Astrocyte of the spinal cord (primary cell): Measurements from ENCODE around the gene KRT28.

Experiments used
- DNase-seq: peaks from one replicate; pipeline ENCODE4 v3.0.0; 2011; ENCODE audit warnings: low read depth, low spot score
- H3K4me3 ChIP-seq: 2 replicates; pipeline ENCODE4 v1.5.1; 2011; ENCODE audit warnings: low read depth, mild to moderate bottlenecking, low read length, moderate library complexity
- in situ Hi-C: cut with HindIII; loops from 2 replicates; pipeline ENCODE4 v1.10.0; 2017; ENCODE audit warnings: low sequenced_read_pairs
- TF ChIP-seq, protein P1 (sequence below): IDR thresholded peaks from 2 replicates; pipeline ENCODE4 v1.5.1; 2012; ENCODE audit warnings: low read depth, mild to moderate bottlenecking, low read length, inconsistent platforms

KRT28 gene

DNA sequence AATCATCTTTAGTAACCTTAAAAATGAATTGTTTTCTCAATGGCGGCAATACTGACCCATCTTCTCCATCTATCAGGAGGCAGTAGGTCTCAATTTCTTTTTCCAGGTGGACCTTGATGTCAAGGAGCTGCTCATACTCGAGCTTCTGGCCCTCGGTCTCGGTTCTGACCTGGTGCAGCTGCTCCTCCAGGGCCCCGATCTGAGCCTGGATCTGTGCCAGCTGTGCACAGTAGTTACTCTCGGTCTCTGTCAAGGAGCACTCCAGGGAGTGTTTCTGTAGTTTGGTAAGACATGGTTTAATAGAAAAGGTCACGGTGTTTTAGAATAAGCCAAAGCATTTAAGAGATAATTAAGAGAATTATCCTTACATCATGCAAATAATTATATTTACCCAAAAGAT, 22.3 kb downstream of the KRT28 start:
- TF ChIP-seq, protein P1, sequence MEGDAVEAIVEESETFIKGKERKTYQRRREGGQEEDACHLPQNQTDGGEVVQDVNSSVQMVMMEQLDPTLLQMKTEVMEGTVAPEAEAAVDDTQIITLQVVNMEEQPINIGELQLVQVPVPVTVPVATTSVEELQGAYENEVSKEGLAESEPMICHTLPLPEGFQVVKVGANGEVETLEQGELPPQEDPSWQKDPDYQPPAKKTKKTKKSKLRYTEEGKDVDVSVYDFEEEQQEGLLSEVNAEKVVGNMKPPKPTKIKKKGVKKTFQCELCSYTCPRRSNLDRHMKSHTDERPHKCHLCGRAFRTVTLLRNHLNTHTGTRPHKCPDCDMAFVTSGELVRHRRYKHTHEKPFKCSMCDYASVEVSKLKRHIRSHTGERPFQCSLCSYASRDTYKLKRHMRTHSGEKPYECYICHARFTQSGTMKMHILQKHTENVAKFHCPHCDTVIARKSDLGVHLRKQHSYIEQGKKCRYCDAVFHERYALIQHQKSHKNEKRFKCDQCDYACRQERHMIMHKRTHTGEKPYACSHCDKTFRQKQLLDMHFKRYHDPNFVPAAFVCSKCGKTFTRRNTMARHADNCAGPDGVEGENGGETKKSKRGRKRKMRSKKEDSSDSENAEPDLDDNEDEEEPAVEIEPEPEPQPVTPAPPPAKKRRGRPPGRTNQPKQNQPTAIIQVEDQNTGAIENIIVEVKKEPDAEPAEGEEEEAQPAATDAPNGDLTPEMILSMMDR: no peak
- no peak overlapping the region for H3K4me3 ChIP-seq
- DNase-seq: no peak
- in situ Hi-C loops: no loop called here

- H3K4me3 ChIP-seq: no peak overlapping the region
- in situ Hi-C loops: no loop called here
- no peak for DNase-seq
- TF ChIP-seq, protein P1: no peak
These were observed 23.8 kb downstream of the KRT28 start for GRCh38 chr17:40775945-40776344.

DNA sequence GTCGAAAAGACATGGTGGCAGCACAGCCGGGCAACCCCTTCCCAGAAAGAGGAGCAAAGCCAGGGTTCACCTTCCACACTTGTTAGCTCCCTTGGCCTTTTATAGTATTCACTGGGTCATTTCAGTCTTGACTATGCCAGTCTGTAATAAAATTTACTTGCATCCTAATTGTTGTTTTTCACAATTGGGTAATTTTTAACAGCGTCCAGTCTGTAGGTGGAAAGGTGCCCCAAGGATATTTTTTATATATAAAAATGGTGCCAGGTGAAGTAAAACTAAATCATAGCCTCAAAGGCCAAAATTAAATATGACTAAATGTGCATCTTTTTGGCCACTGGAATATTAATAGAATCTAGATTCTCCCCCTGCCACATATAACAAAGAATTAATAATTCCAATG, 27.7 kb downstream of the KRT28 start, which contains the start of gene KRT26:
KRT26 (minus strand) TSS at position 101 of the 400 bp plus-strand sequence; CDS start at position 13, 88 bp downstream.
- DNase-seq: no peak
- in situ Hi-C loops: no loop called here
- TF ChIP-seq, protein P1: no peak
- no peak within 1 kb of the TSS for H3K4me3 ChIP-seq

- TF ChIP-seq, protein P1: no peak
- no peak overlapping the region for H3K4me3 ChIP-seq
- no peak for DNase-seq
- in situ Hi-C loops: no loop called here
These were observed 34.1 kb downstream of the KRT28 start for GRCh38 chr17:40765657-40766056.

- H3K4me3 ChIP-seq: no peak overlapping the region
- DNase-seq: no peak
- TF ChIP-seq, protein P1: no peak
- in situ Hi-C loops: no loop called here
These were observed 36.0 kb downstream of the KRT28 start for GRCh38 chr17:40763752-40764151.

DNA sequence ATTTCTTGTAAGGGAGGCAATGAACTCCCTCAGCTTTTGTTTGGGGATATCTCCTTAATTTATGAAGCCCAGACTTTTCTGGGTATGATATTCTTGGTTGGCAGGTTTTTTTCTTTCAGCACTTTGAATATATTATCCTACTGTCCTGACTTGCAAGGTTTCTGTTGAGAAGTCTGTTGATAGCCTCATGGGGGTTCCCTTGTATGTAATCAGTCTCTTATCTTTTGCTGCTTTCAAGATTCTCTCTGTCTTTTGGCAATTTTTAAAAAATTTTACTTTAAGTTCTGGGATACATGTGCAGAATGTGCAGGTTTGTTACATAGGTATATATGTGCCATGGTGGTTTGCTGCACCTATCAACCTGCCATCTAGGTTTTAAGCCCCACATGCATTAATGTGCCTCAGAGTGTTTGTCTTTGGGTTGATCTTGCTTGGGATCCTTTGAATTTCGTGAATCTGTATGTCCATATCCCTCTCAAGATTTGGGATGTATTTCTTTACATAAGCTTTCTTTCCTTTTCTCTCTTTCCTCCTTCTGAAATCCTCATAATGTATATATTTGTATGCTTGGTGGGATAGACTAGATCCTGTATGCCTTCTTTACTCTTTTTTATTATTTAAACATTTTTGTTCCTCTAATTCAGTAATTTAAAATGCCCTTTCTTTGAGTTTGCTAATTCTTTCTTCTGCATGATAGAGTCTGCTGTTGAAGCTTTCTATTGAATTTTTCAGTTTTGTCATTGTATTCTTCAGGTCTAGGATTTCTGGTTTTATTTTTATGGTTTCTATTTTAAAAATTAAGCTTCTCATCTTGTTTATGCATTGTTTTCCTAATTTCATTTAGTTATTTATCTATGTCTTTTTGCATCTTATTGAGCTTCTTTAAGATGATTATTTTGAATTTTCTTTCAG, 39.4 kb downstream of the KRT28 start:
- in situ Hi-C loops: no loop called here
- no peak overlapping the region for H3K4me3 ChIP-seq
- TF ChIP-seq, protein P1: no peak
- DNase-seq: no peak
